Sigmoid colon (tissue), 3 donors: Measurements from ENCODE around the gene DYRK1A.

ENCODE experiments used
- POLR2A ChIP-seq, 2 donors: fragments of 450-650 bp; IDR thresholded peaks; one replicate each; pipeline ENCODE4 v1.6.1; 2016; ENCODE audit warnings: antibody characterized with exemption in 2 of 2, mild to moderate bottlenecking in 2 of 2, moderate library complexity in 2 of 2
- TF ChIP-seq, protein P1 (sequence below), 4 experiments: fragments of 450-650 bp in 3 of 4; fragments of 200-600 bp in 1 of 4; IDR thresholded peaks; one replicate each; pipeline ENCODE4 v1.5.1; 2016 to 2019; ENCODE audit warnings: antibody characterized with exemption in 4 of 4, mild to moderate bottlenecking in 3 of 4, moderate library complexity in 2 of 4

GRCh38 chr21:37356706-37357105 lies 9.9 kb upstream of the DYRK1A start:
- TF ChIP-seq, protein P1, sequence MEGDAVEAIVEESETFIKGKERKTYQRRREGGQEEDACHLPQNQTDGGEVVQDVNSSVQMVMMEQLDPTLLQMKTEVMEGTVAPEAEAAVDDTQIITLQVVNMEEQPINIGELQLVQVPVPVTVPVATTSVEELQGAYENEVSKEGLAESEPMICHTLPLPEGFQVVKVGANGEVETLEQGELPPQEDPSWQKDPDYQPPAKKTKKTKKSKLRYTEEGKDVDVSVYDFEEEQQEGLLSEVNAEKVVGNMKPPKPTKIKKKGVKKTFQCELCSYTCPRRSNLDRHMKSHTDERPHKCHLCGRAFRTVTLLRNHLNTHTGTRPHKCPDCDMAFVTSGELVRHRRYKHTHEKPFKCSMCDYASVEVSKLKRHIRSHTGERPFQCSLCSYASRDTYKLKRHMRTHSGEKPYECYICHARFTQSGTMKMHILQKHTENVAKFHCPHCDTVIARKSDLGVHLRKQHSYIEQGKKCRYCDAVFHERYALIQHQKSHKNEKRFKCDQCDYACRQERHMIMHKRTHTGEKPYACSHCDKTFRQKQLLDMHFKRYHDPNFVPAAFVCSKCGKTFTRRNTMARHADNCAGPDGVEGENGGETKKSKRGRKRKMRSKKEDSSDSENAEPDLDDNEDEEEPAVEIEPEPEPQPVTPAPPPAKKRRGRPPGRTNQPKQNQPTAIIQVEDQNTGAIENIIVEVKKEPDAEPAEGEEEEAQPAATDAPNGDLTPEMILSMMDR (IDR thresholded peaks at IDR 0.05) = no peak
- TF ChIP-seq POLR2A (IDR thresholded peaks at IDR 0.05) = no peak
